Amygdala (tissue), 56 donors: ENCODE data around the gene LYPD6B.

Source experiments
- DNase-seq, 56 donors: peaks; one replicate each; lab custom pipeline; 2025; lab: John Stamatoyannopoulos, UW

The LYPD6B gene

GRCh38 chr2:149152469-149152953 lies 114.0 kb downstream of the LYPD6B start:
- DNase-seq = no peak

GRCh38 chr2:149155196-149155969 lies 116.9 kb downstream of the LYPD6B start:
- no peak for DNase-seq

GRCh38 chr2:149155988-149156387 lies 117.5 kb downstream of the LYPD6B start:
- DNase-seq = no peak

- no peak for DNase-seq
Measured at GRCh38 chr2:149156971-149157740, 118.7 kb downstream of the LYPD6B start.

- no peak for DNase-seq
Measured at GRCh38 chr2:149158957-149159356, 120.5 kb downstream of the LYPD6B start.

- DNase-seq = no peak
Measured at GRCh38 chr2:149160195-149160594, 121.7 kb downstream of the LYPD6B start.

- peak in 1 of 56 donors; percentile 8 for DNase-seq
Measured at GRCh38 chr2:149160701-149161217, 122.3 kb downstream of the LYPD6B start.

GRCh38 chr2:149161481-149162225 lies 123.2 kb downstream of the LYPD6B start:
- peak in 1 of 56 donors; percentile 2 for DNase-seq

GRCh38 chr2:149164296-149164695 lies 125.8 kb downstream of the LYPD6B start:
- DNase-seq = no peak

- no peak for DNase-seq
Measured at GRCh38 chr2:149164827-149165226, 126.3 kb downstream of the LYPD6B start.

GRCh38 chr2:149167001-149167780 lies 128.7 kb downstream of the LYPD6B start:
- no peak for DNase-seq

- no peak for DNase-seq
Measured at GRCh38 chr2:149167941-149168340, 129.4 kb downstream of the LYPD6B start.

- no peak for DNase-seq
Measured at GRCh38 chr2:149169656-149170055, 131.2 kb downstream of the LYPD6B start.

- no peak for DNase-seq
Measured at GRCh38 chr2:149170156-149170555, 131.7 kb downstream of the LYPD6B start.

GRCh38 chr2:149170911-149171310 lies 132.4 kb downstream of the LYPD6B start:
- no peak for DNase-seq

- no peak for DNase-seq
Measured at GRCh38 chr2:149173220-149173619, 134.7 kb downstream of the LYPD6B start.

- no peak for DNase-seq
Measured at GRCh38 chr2:149175956-149176355, 137.5 kb downstream of the LYPD6B start.

GRCh38 chr2:149178612-149179011 lies 140.1 kb downstream of the LYPD6B start:
- DNase-seq = no peak

- DNase-seq = no peak
Measured at GRCh38 chr2:149180226-149180875, 141.9 kb downstream of the LYPD6B start.
